Activated naive CD8-positive, alpha-beta T cell (primary cell): ENCODE measurements around the gene CCT2.

Experiments
- H3K27ac Mint-ChIP-seq: one replicate; pipeline ENCODE4 v1.8.0; 2021; ENCODE audit warnings: mixed read lengths
- H3K27me3 Mint-ChIP-seq: one replicate; pipeline ENCODE4 v1.8.0; 2021; ENCODE audit warnings: mixed read lengths
- H3K36me3 Mint-ChIP-seq: one replicate; pipeline ENCODE4 v1.8.0; 2021; ENCODE audit warnings: mixed read lengths
- H3K4me1 Mint-ChIP-seq: one replicate; pipeline ENCODE4 v1.8.0; 2021; ENCODE audit warnings: low read depth, mixed read lengths
- H3K4me3 Mint-ChIP-seq: one replicate; pipeline ENCODE4 v1.8.0; 2021; ENCODE audit warnings: mild to moderate bottlenecking, mixed read lengths
- H3K9me3 Mint-ChIP-seq: one replicate; pipeline ENCODE4 v1.8.0; 2021; ENCODE audit warnings: low read depth, mixed read lengths

The CCT2 gene

DNA sequence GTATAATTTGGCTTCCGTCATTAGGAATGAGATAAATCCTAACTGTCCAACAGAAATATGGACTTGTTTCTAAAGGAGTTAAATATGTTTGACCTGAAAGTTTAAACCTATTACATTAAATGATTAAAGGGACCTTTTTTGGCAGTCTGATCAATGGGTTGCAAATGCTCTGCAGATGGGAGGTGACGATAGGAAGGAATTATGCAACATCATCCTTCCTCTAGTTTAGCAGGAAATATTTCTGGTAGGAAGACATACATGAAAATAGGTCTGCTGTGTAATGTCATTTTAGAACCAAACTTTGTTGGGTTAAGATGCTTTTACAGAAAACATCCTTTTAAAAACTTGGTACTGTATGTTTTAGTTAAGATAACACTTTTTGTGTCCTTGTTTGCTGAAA is 22.9 kb downstream of the CCT2 start:
- Mint-ChIP-seq H3K27ac (no peak overlapping the region), H3K4me1 (peaks cover 8% of the 10 kb centered on the region), H3K36me3 (peaks cover 5% of the 10 kb centered on the region), H3K27me3 (no peaks in the 10 kb centered on the region), H3K4me3 (no peak overlapping the region), H3K9me3 (no peaks in the 10 kb centered on the region)

DNA sequence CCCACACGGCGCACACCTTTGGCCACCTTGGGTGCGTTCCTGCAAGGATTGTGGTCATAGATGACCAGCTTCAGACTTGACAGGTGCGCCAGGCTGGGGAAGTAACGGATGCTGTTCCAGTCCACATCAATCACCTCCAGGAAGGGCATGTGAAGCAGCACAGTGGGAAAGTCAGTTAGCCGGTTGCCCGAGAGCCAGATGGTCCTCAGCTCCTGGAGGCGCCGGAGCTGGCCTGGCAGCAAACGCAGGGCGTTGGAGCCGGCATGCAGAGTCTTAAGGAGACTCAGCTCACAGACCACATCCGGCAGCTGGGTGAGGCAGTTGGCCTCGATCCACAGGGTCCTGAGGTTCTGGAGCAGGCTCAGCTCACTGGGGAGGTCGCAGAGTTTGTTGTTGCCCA is 24.9 kb downstream of the CCT2 start:
- H3K27me3 Mint-ChIP-seq = no peaks in the 10 kb centered on the region
- H3K9me3 Mint-ChIP-seq = no peaks in the 10 kb centered on the region
- peaks cover 8% of the 10 kb centered on the region for H3K4me1 Mint-ChIP-seq
- H3K4me3 Mint-ChIP-seq = no peak overlapping the region
- no peaks in the 10 kb centered on the region for H3K36me3 Mint-ChIP-seq
- H3K27ac Mint-ChIP-seq = no peak overlapping the region

DNA sequence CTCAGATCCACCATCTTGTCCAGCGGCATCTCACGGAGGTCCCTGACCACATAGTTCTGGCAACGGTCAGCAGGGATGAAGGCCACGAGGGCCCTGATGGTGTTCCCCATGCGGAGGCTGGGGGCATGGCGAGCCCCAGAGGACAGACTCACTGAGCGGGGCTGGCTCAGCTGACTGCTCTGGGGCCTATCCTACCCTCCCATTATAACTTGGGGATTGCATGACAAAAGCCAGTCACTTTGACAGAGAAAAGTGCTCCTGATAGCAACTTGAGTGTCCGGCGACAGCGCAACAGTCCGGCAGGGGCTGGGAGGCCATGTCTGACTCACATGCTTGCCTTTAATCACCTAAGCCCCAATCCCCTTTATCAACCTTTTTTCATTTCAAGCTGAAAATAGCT is 25.5 kb downstream of the CCT2 start, which contains the start of gene LRRC10:
Gene LRRC10, minus strand, starts transcription at position 179 of the 400 bp plus-strand sequence. Its CDS starts 69 bp downstream, at position 110.
- peaks cover 8% of the 10 kb centered on the region for H3K4me1 Mint-ChIP-seq
- H3K4me3 Mint-ChIP-seq = no peak within 1 kb of the TSS
- H3K27ac Mint-ChIP-seq = no peak within 1 kb of the TSS
- H3K9me3 Mint-ChIP-seq = no peaks in the 10 kb centered on the region
- no peaks in the 10 kb centered on the region for H3K36me3 Mint-ChIP-seq
- H3K27me3 Mint-ChIP-seq = peaks cover 4% of the 10 kb centered on the region

DNA sequence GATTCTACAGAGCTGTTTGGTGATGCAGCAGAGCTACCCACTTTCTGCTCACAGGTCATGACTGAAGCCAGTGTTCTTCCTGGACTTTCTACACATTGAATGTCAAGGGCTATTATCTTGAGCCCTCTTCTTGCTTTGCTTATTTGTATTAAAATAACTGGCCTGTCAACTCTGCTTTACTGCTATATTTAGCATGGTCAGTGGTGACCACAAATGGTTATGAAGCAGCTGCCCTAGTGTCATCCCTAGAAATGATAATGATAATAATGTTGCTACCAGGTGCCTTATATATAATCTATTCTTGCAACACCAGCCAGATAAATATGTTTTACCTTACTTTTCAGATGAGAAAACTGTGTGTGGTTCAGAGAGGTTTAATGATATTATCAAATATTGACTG is 28.1 kb downstream of the CCT2 start:
- peaks cover 5% of the 10 kb centered on the region for H3K27me3 Mint-ChIP-seq
- H3K4me3 Mint-ChIP-seq = no peak overlapping the region
- peaks cover 3% of the 10 kb centered on the region for H3K4me1 Mint-ChIP-seq
- no peaks in the 10 kb centered on the region for H3K36me3 Mint-ChIP-seq
- H3K9me3 Mint-ChIP-seq = no peaks in the 10 kb centered on the region
- H3K27ac Mint-ChIP-seq = no peak overlapping the region

DNA sequence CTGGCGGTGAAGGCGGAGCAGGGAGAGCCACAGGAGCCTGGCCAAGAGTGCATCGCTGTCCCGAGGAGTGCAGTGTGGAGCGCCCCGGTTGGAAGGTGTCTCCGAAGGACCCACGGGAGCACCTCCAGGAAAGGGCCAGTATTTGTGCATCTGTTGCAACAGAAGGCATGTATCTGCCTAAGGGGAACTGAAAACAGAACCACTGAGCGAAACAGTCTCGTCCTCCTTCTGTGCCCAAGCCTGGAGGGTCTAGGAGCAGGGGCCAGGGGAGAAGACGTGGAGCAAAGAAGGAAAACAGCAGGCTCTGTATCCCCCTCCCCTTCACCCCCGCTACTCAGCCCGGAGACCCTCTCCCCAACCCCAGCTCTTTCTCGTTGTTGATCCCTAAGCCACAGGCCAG is 30.8 kb downstream of the CCT2 start:
- no peaks in the 10 kb centered on the region for H3K9me3 Mint-ChIP-seq
- no peaks in the 10 kb centered on the region for H3K4me1 Mint-ChIP-seq
- H3K4me3 Mint-ChIP-seq = no peak overlapping the region
- no peaks in the 10 kb centered on the region for H3K36me3 Mint-ChIP-seq
- H3K27ac Mint-ChIP-seq = no peak overlapping the region
- H3K27me3 Mint-ChIP-seq = peaks cover 13% of the 10 kb centered on the region

GRCh38 chr12:69619050-69619449 is 33.8 kb downstream of the CCT2 start:
- H3K27ac Mint-ChIP-seq = no peak overlapping the region
- H3K9me3 Mint-ChIP-seq = no peaks in the 10 kb centered on the region
- no peaks in the 10 kb centered on the region for H3K4me1 Mint-ChIP-seq
- H3K4me3 Mint-ChIP-seq = no peak overlapping the region
- H3K27me3 Mint-ChIP-seq = peaks cover 13% of the 10 kb centered on the region
- no peaks in the 10 kb centered on the region for H3K36me3 Mint-ChIP-seq

DNA sequence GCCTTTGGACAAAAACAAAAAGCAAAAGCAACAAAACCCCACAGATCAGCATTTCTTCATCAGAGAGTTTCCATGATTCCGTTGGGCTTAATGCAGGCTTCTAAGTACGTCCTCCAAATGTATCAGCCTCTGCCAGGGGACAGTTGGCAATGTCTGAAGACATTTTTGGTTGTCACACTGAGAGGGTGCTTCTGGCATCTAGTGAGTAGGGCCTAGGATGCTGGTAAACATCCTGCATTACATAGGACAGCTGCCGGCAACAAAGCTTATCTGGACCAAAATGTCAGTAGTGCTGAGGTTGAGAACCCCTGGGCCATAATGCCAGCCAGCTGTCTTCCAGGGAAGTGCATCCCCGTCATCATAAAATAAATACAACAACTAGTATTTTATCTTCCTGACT is 34.8 kb downstream of the CCT2 start:
- Mint-ChIP-seq H3K36me3 (no peaks in the 10 kb centered on the region), H3K4me3 (no peak overlapping the region), H3K27ac (no peak overlapping the region), H3K4me1 (no peaks in the 10 kb centered on the region), H3K27me3 (peaks cover 13% of the 10 kb centered on the region), H3K9me3 (no peaks in the 10 kb centered on the region)

DNA sequence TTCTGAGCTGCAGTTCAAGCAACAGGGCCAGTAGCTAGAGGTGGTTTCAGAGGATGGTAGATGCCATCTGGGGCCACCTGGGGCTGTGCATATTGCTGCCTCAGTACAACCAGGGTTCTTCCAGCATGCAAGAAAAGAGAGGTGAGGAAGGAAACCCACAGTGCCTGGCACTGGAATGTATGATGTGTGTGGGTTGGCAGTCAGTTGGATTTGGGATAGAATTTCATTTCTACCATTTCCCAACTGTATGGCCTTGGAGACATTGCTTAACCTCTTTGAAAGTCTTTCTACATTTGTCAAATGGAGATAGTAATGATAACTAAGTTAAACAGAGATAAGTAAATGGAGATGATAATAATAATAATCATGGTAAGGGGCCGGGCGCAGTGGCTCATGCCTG is 35.7 kb downstream of the CCT2 start:
- Mint-ChIP-seq H3K9me3 (no peaks in the 10 kb centered on the region), H3K4me1 (no peaks in the 10 kb centered on the region), H3K27ac (no peak overlapping the region), H3K4me3 (no peak overlapping the region), H3K27me3 (peaks cover 8% of the 10 kb centered on the region), H3K36me3 (no peaks in the 10 kb centered on the region)

DNA sequence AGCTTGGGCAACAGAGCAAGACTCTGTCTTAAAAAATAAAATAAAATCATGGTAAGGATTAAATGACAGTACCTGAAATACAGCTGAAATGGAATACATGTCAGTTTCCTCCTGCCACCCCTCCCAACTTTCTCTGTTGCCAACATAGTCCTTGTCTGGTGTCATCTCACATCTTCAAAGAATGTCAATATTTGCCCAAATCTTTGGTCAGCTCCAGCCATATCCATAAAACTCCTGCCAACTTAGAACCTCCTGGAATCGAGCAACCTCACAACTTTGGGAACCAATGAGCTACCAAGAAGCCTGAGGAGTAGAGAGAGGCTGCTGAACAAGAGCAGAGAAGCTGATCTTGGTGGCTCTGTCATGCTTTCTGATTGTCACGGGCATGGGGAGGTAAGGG is 36.3 kb downstream of the CCT2 start:
- H3K4me3 Mint-ChIP-seq = no peak overlapping the region
- H3K36me3 Mint-ChIP-seq = no peaks in the 10 kb centered on the region
- H3K27ac Mint-ChIP-seq = no peak overlapping the region
- no peaks in the 10 kb centered on the region for H3K4me1 Mint-ChIP-seq
- peaks cover 8% of the 10 kb centered on the region for H3K27me3 Mint-ChIP-seq
- no peaks in the 10 kb centered on the region for H3K9me3 Mint-ChIP-seq

DNA sequence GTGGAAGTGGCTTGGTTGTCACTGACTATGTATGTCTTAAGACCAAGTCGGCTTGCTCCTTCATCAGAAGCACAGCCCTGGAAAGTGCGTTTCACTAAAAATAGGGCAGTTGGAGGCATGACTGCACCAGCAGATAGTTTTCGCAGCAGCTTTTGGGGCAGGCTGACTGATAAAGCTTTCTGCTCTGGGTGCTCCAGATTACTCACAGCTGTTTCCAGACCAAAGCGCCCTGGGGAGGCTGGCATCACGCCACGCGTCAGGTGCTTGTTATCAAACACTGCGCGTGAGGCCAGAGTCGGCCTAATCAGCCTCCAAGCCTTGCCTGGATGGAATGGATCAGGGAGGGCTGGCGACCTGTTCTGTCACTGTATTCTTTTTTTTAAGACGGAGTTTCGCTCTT is 38.7 kb downstream of the CCT2 start:
- no peaks in the 10 kb centered on the region for H3K9me3 Mint-ChIP-seq
- no peaks in the 10 kb centered on the region for H3K36me3 Mint-ChIP-seq
- H3K4me1 Mint-ChIP-seq = no peaks in the 10 kb centered on the region
- H3K27me3 Mint-ChIP-seq = peaks cover 6% of the 10 kb centered on the region
- H3K27ac Mint-ChIP-seq = no peak overlapping the region
- no peak overlapping the region for H3K4me3 Mint-ChIP-seq

DNA sequence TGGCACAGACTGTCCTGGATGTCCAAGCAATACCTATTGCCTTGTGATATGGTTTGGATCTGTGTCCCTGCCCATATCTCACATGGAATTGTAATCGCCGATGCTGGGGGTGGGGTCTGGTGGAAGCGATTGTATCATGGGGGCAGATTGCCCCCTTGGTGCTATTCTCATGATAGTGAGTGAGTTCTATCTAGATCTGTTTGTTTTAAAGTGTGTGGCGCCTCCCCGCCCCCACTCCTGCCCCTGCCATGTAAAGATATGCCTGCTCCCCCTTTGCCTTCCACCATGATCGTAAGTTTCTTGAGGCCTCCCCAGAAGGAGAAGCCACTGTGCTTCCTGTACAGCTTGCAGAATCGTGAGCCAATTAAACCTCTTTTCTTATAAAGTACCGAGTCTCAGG is 42.2 kb downstream of the CCT2 start:
- Mint-ChIP-seq H3K9me3 (no peaks in the 10 kb centered on the region), H3K4me3 (no peak overlapping the region), H3K27ac (no peak overlapping the region), H3K4me1 (no peaks in the 10 kb centered on the region), H3K27me3 (no peaks in the 10 kb centered on the region), H3K36me3 (no peaks in the 10 kb centered on the region)

GRCh38 chr12:69630191-69630590 is 44.9 kb downstream of the CCT2 start:
- no peak overlapping the region for H3K4me3 Mint-ChIP-seq
- no peaks in the 10 kb centered on the region for H3K9me3 Mint-ChIP-seq
- no peaks in the 10 kb centered on the region for H3K4me1 Mint-ChIP-seq
- no peak overlapping the region for H3K27ac Mint-ChIP-seq
- no peaks in the 10 kb centered on the region for H3K27me3 Mint-ChIP-seq
- H3K36me3 Mint-ChIP-seq = no peaks in the 10 kb centered on the region

- Mint-ChIP-seq H3K4me3 (no peak overlapping the region), H3K9me3 (no peaks in the 10 kb centered on the region), H3K27me3 (no peaks in the 10 kb centered on the region)
Measured at GRCh38 chr12:69633061-69633460, 47.8 kb downstream of the CCT2 start.

GRCh38 chr12:69639400-69640016 is 54.2 kb downstream of the CCT2 start:
- H3K36me3 Mint-ChIP-seq = no peaks in the 10 kb centered on the region
- H3K4me1 Mint-ChIP-seq = no peaks in the 10 kb centered on the region
- H3K27ac Mint-ChIP-seq = no peak overlapping the region
- H3K4me3 Mint-ChIP-seq = no peak overlapping the region
- no peaks in the 10 kb centered on the region for H3K9me3 Mint-ChIP-seq
- no peaks in the 10 kb centered on the region for H3K27me3 Mint-ChIP-seq

More at GRCh38 chr12:69633061-69633460, 47.8 kb downstream of the CCT2 start:
- Mint-ChIP-seq H3K4me1 (no peaks in the 10 kb centered on the region), H3K36me3 (no peaks in the 10 kb centered on the region), H3K27ac (no peak overlapping the region)

- H3K4me3 Mint-ChIP-seq = no peak overlapping the region
- H3K27ac Mint-ChIP-seq = no peak overlapping the region
- peaks cover 3% of the 10 kb centered on the region for H3K27me3 Mint-ChIP-seq
- H3K36me3 Mint-ChIP-seq = no peaks in the 10 kb centered on the region
- H3K9me3 Mint-ChIP-seq = no peaks in the 10 kb centered on the region
- H3K4me1 Mint-ChIP-seq = no peaks in the 10 kb centered on the region
Measured at GRCh38 chr12:69641546-69641945, 56.3 kb downstream of the CCT2 start.

DNA sequence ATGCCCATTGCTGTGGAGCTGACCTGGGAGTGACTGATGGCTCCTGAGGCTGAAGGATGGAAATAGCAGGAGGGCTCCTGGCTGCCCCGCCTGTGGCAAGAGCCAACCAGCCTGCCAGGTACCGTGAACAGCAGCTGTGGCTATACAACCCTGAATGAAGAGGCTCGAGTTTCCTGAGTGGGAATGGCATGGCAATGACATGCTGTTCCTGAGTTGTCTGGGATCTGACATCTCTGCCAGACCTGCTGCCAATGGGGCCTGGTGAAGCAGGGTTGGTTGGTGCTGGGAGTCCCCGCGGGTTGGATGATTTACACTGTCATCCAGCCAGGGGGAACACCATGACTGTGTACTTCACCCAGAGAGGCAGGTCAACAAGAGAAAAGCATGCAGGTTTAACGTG is 57.3 kb downstream of the CCT2 start:
- no peaks in the 10 kb centered on the region for H3K36me3 Mint-ChIP-seq
- H3K9me3 Mint-ChIP-seq = no peaks in the 10 kb centered on the region
- H3K27me3 Mint-ChIP-seq = peaks cover 3% of the 10 kb centered on the region
- H3K27ac Mint-ChIP-seq = no peak overlapping the region
- H3K4me1 Mint-ChIP-seq = no peaks in the 10 kb centered on the region
- no peak overlapping the region for H3K4me3 Mint-ChIP-seq
